KMS-11 (cell line): Measurements from ENCODE around the gene BATF3.

Experiments
- H2AFZ ChIP-seq: fragments of 200-600 bp; sonication (generic); 2 replicates; pipeline ENCODE4 v1.6.1; 2016; ENCODE audit warnings: antibody characterized with exemption, mixed run types, low read depth
- H3K27ac ChIP-seq: fragments of 200-600 bp; sonication (generic); 2 replicates; pipeline ENCODE4 v1.6.1; 2016; ENCODE audit warnings: mild to moderate bottlenecking, mixed run types
- H3K27me3 ChIP-seq: fragments of 200-600 bp; sonication (generic); 2 replicates; pipeline ENCODE4 v1.6.1; 2017; ENCODE audit warnings: mild to moderate bottlenecking, low read depth, mixed run types, moderate library complexity; ENCODE audit not compliant: insufficient read depth
- H3K36me3 ChIP-seq: fragments of 200-600 bp; sonication (generic); 2 replicates; pipeline ENCODE4 v1.6.1; 2017; ENCODE audit warnings: mild to moderate bottlenecking, mixed run types; ENCODE audit not compliant: insufficient read depth
- H3K4me1 ChIP-seq: fragments of 200-600 bp; sonication (generic); 2 replicates; pipeline ENCODE4 v1.6.1; 2016; ENCODE audit warnings: mild to moderate bottlenecking, low read depth, mixed run types; ENCODE audit not compliant: poor library complexity, severe bottlenecking
- H3K4me2 ChIP-seq: fragments of 200-600 bp; sonication (generic); 2 replicates; pipeline ENCODE4 v1.7.0; 2016; ENCODE audit warnings: mild to moderate bottlenecking, mixed run types
- H3K4me3 ChIP-seq: fragments of 200-600 bp; sonication (generic); IDR thresholded peaks from 2 replicates; pipeline ENCODE4 v1.6.1; 2017; ENCODE audit warnings: low read depth, low read length, mixed read lengths; ENCODE audit not compliant: insufficient read depth
- H3K79me2 ChIP-seq: fragments of 200-600 bp; sonication (generic); 2 replicates; pipeline ENCODE4 v1.6.1; 2016; ENCODE audit warnings: low read depth, mixed run types; ENCODE audit not compliant: insufficient read depth
- H3K9ac ChIP-seq: fragments of 200-600 bp; sonication (generic); 2 replicates; pipeline ENCODE4 v1.6.1; 2016; ENCODE audit warnings: mild to moderate bottlenecking, mixed run types
- H4K20me1 ChIP-seq: fragments of 200-600 bp; sonication (generic); 2 replicates; pipeline ENCODE4 v1.6.1; 2016; ENCODE audit warnings: mild to moderate bottlenecking, mixed run types; ENCODE audit not compliant: insufficient read depth
- TF ChIP-seq, protein P1 (sequence below): fragments of 200-600 bp; sonication (generic); conservative IDR thresholded peaks from 2 replicates; pipeline ENCODE4 v1.6.1; 2017; ENCODE audit warnings: low read depth, mild to moderate bottlenecking, antibody characterized with exemption, low read length, moderate library complexity, mixed read lengths

Gene BATF3

DNA sequence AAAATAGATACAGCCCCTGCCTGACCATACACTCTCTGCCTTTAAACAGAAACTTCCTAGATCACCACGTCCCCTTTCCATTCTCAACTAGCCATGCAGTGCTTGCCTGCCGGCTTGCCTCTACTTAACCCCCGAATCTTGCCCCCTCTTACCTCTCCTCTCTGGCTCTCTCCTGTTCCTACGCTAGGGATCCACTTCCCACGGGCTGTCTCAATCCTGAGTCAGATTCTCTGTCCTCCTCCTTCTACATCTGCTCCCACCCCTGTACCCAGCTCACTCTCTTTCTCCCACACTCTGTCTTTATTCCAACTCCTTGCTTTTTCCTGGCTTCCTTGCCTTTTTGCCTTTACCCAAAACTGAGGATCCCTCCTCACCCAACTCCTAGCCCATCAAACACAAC, 61.7 kb downstream of the BATF3 start:
- no peaks in the 10 kb centered on the region for H3K27me3 ChIP-seq
- peaks cover 71% of the 10 kb centered on the region for H3K4me1 ChIP-seq
- no peaks in the 10 kb centered on the region for H3K36me3 ChIP-seq
- peak overlapping the region; percentile 79; the same call in 1 of the 2 replicates for H3K4me2 ChIP-seq
- peak overlapping the region; percentile 81 for H3K27ac ChIP-seq
- H3K79me2 ChIP-seq: no peaks in the 10 kb centered on the region
- peak overlapping the region; percentile 4; the same call in 1 of the 2 replicates for H3K9ac ChIP-seq
- H3K4me3 ChIP-seq: no peak overlapping the region
- TF ChIP-seq, protein P1, sequence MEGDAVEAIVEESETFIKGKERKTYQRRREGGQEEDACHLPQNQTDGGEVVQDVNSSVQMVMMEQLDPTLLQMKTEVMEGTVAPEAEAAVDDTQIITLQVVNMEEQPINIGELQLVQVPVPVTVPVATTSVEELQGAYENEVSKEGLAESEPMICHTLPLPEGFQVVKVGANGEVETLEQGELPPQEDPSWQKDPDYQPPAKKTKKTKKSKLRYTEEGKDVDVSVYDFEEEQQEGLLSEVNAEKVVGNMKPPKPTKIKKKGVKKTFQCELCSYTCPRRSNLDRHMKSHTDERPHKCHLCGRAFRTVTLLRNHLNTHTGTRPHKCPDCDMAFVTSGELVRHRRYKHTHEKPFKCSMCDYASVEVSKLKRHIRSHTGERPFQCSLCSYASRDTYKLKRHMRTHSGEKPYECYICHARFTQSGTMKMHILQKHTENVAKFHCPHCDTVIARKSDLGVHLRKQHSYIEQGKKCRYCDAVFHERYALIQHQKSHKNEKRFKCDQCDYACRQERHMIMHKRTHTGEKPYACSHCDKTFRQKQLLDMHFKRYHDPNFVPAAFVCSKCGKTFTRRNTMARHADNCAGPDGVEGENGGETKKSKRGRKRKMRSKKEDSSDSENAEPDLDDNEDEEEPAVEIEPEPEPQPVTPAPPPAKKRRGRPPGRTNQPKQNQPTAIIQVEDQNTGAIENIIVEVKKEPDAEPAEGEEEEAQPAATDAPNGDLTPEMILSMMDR: no peak
- peak overlapping the region; percentile 4; the same call in 1 of the 2 replicates for H2AFZ ChIP-seq
- no peaks in the 10 kb centered on the region for H4K20me1 ChIP-seq
